CD14-positive monocyte (primary cell): ENCODE data around the gene UGT1A6. TPM values are rescaled to one million over a fixed set of nuclear protein-coding genes. Genes with fewer than 3 reads are reported as not detected.

Source experiments
- DNase-seq, 3 donors: peaks; one replicate each; pipeline ENCODE4 v3.0.0-alpha.2; 2011 to 2022
- H2AFZ ChIP-seq: 2 replicates; pipeline ENCODE4 v1.6.0; 2012; ENCODE audit warnings: mild to moderate bottlenecking, low read depth, low read length, inconsistent platforms; ENCODE audit not compliant: insufficient read depth, poor library complexity, severe bottlenecking
- H3K27ac ChIP-seq, 2 donors: 1 replicate in 1 of 2; 2 replicates in 1 of 2; pipeline ENCODE4 v1.5.1; 2012 to 2013; ENCODE audit warnings: low read length in 2 of 2, control low read depth in 1 of 2, inconsistent platforms in 1 of 2, low read depth in 1 of 2, mild to moderate bottlenecking in 1 of 2
- H3K27me3 ChIP-seq, 2 donors: one replicate each; pipeline versions ENCODE4 v1.6.0 to v1.6.1; 2011 to 2013; ENCODE audit warnings: low read length in 2 of 2; ENCODE audit not compliant: control insufficient read depth in 2 of 2, insufficient read depth in 2 of 2
- H3K36me3 ChIP-seq, 2 donors: replicated peaks in 1 of 2; 1 replicate in 1 of 2; 2 replicates in 1 of 2; pipeline versions ENCODE4 v1.5.1 to v1.6.1; 2012 to 2013; ENCODE audit warnings: low read length in 2 of 2, control low read depth in 1 of 2, inconsistent platforms in 1 of 2, mild to moderate bottlenecking in 1 of 2; ENCODE audit not compliant: insufficient read depth in 2 of 2, control insufficient read depth in 1 of 2
- H3K4me1 ChIP-seq, 2 donors: 1 replicate in 1 of 2; 2 replicates in 1 of 2; pipeline versions ENCODE4 v1.5.1 to v1.6.1; 2012 to 2013; ENCODE audit warnings: low read length in 2 of 2, control low read depth in 1 of 2, inconsistent platforms in 1 of 2, mild to moderate bottlenecking in 1 of 2, moderate library complexity in 1 of 2; ENCODE audit not compliant: insufficient read depth in 2 of 2, control insufficient read depth in 1 of 2
- H3K4me2 ChIP-seq: replicated peaks from 2 replicates; pipeline ENCODE3; 2012; ENCODE audit warnings: low read length, moderate library complexity, mild to moderate bottlenecking; ENCODE audit not compliant: poor library complexity, severe bottlenecking; ENCODE audit errors: extremely low read depth
- H3K4me3 ChIP-seq, 3 experiments: fragments of 200-600 bp in 1 of 3; sonication (generic) in 1 of 3; replicated peaks in 1 of 3; 1 replicate in 2 of 3; 2 replicates in 1 of 3; pipeline ENCODE4 v1.5.1; 2011 to 2013; ENCODE audit warnings: low read length in 3 of 3, mild to moderate bottlenecking in 3 of 3, control low read depth in 2 of 3, low read depth in 2 of 3, inconsistent platforms in 1 of 3, moderate library complexity in 1 of 3
- H3K79me2 ChIP-seq: 2 replicates; pipeline ENCODE4 v1.6.0; 2012; ENCODE audit warnings: mild to moderate bottlenecking, control low read depth, inconsistent platforms, low read length, moderate library complexity; ENCODE audit not compliant: insufficient read depth
- H3K9ac ChIP-seq: 2 replicates; pipeline ENCODE4 v1.6.0; 2017; ENCODE audit warnings: low read length, mild to moderate bottlenecking; ENCODE audit not compliant: insufficient read depth, poor library complexity, severe bottlenecking
- H3K9me3 ChIP-seq, 2 donors: replicated peaks in 1 of 2; 1 replicate in 1 of 2; 2 replicates in 1 of 2; pipeline versions ENCODE4 v1.5.1 to v1.6.1; 2012 to 2013; ENCODE audit warnings: low read length in 2 of 2, control low read depth in 1 of 2; ENCODE audit not compliant: control insufficient read depth in 1 of 2, insufficient read depth in 1 of 2
- H4K20me1 ChIP-seq: 2 replicates; pipeline ENCODE4 v1.6.0; 2012; ENCODE audit warnings: mild to moderate bottlenecking, low read length, control low read depth, moderate library complexity; ENCODE audit not compliant: insufficient read depth
- H3K27ac Mint-ChIP-seq, 7 donors: one replicate each; pipeline ENCODE4 v1.8.0; 2020; ENCODE audit warnings: mild to moderate bottlenecking in 7 of 7, mixed read lengths in 7 of 7, moderate library complexity in 6 of 7, inconsistent platforms in 2 of 7
- H3K27me3 Mint-ChIP-seq, 3 donors: one replicate each; pipeline ENCODE4 v1.8.0; 2021 to 2022; ENCODE audit warnings: low read depth in 3 of 3, mild to moderate bottlenecking in 3 of 3, mixed read lengths in 3 of 3, moderate library complexity in 3 of 3, inconsistent platforms in 1 of 3
- H3K36me3 Mint-ChIP-seq, 2 donors: one replicate each; pipeline ENCODE4 v1.8.0; 2020; ENCODE audit warnings: mixed read lengths in 2 of 2, inconsistent platforms in 1 of 2, mild to moderate bottlenecking in 1 of 2
- H3K4me1 Mint-ChIP-seq: one replicate; pipeline ENCODE4 v1.8.0; 2020; ENCODE audit warnings: mild to moderate bottlenecking, mixed read lengths
- H3K4me3 Mint-ChIP-seq, 2 donors: one replicate each; pipeline ENCODE4 v1.8.0; 2020; ENCODE audit warnings: mild to moderate bottlenecking in 2 of 2, mixed read lengths in 2 of 2, moderate library complexity in 1 of 2
- H3K9me3 Mint-ChIP-seq, 7 donors: one replicate each; pipeline ENCODE4 v1.8.0; 2020 to 2022; ENCODE audit warnings: mixed read lengths in 7 of 7, mild to moderate bottlenecking in 6 of 7, moderate library complexity in 6 of 7, inconsistent platforms in 2 of 7
- CTCF ChIP-seq: fragments of 200-600 bp; IDR thresholded peaks from one replicate; pipeline ENCODE4 v1.8.0; 2022; ENCODE audit warnings: antibody characterized with exemption, mild to moderate bottlenecking
- WGBS: methylation state at CpG from one replicate; pipeline ENCODE4 v1.1.5; 2013; ENCODE audit warnings: missing lambda C conversion rate; ENCODE audit not compliant: insufficient coverage; 5-methylcytosine and 5-hydroxymethylcytosine counted together
- intact Hi-C, 2 donors: fragments of 100-400 bp; cut with micrococcal nuclease; formaldehyde crosslinking; loops; one replicate each; pipeline versions ENCODE4 v1.15.0 to v1.15.1; 2023
- polyA plus RNA-seq, 3 donors: library from polyadenylated mRNA; depleted of rRNA in 1 of 3; unstranded in 2 of 3; stranded (reverse) in 1 of 3; fragments of 300-500 nt in 2 of 3; fragments of >200 nt in 1 of 3; fragmentation: Illumina TruSeq in 2 of 3; gene quantifications; 1 replicate in 2 of 3; 2 replicates in 1 of 3; pipeline ENCODE4 v1.2.3, GENCODE V29; 2012 to 2021

UGT1A6 gene
- polyA plus RNA-seq, 3 donors, result not detected

GRCh38 chr2:233679196-233679595, 13.5 kb upstream of the UGT1A6 start:
- no peaks in the 10 kb centered on the region for H3K4me1 ChIP-seq
- H2AFZ ChIP-seq, result no peak overlapping the region
- H3K27ac ChIP-seq, result no peak overlapping the region
- no peaks in the 10 kb centered on the region for H3K9me3 ChIP-seq
- no peaks in the 10 kb centered on the region for H4K20me1 ChIP-seq
- WGBS, result 71% methylated on average over 4 of the region's 4 CpGs
- Mint-ChIP-seq H3K9me3 (no peaks in the 10 kb centered on the region), H3K27me3 (peaks cover 0 to 4% (median 0%) of the 10 kb centered on the region in 3 donors), H3K4me3 (no peak overlapping the region), H3K36me3 (no peaks in the 10 kb centered on the region), H3K4me1 (peaks cover 2% of the 10 kb centered on the region), H3K27ac (no peak overlapping the region)
- TF ChIP-seq CTCF, result no peak
- no peak overlapping the region for H3K4me3 ChIP-seq
- no peaks in the 10 kb centered on the region for H3K27me3 ChIP-seq
- no peak for DNase-seq
- intact Hi-C loops, result no loop called here
- no peak overlapping the region for H3K4me2 ChIP-seq
- no peak overlapping the region for H3K9ac ChIP-seq
- H3K36me3 ChIP-seq, result no peaks in the 10 kb centered on the region
- no peaks in the 10 kb centered on the region for H3K79me2 ChIP-seq

- no peaks in the 10 kb centered on the region for H4K20me1 ChIP-seq
- Mint-ChIP-seq H3K4me3 (no peak overlapping the region), H3K36me3 (no peaks in the 10 kb centered on the region), H3K27ac (no peak overlapping the region), H3K9me3 (no peaks in the 10 kb centered on the region), H3K4me1 (peaks cover 2% of the 10 kb centered on the region), H3K27me3 (peaks cover 0 to 4% (median 0%) of the 10 kb centered on the region in 3 donors)
- H3K79me2 ChIP-seq, result no peaks in the 10 kb centered on the region
- H2AFZ ChIP-seq, result no peak overlapping the region
- H3K27ac ChIP-seq, result no peak overlapping the region
- DNase-seq, result no peak
- no peak overlapping the region for H3K4me3 ChIP-seq
- intact Hi-C loops, result no loop called here
- H3K27me3 ChIP-seq, result no peaks in the 10 kb centered on the region
- no peak for TF ChIP-seq CTCF
- H3K4me2 ChIP-seq, result no peak overlapping the region
- no peaks in the 10 kb centered on the region for H3K36me3 ChIP-seq
- no peaks in the 10 kb centered on the region for H3K9me3 ChIP-seq
- 90% methylated on average over 4 of the region's 4 CpGs for WGBS
- no peak overlapping the region for H3K9ac ChIP-seq
- H3K4me1 ChIP-seq, result no peaks in the 10 kb centered on the region
These were observed 12.2 kb upstream of the UGT1A6 start for GRCh38 chr2:233680361-233681045.
